B cell (primary cell): ENCODE results near the gene CAMK2G. TPM values are rescaled to one million over a fixed set of nuclear protein-coding genes. Genes with fewer than 3 reads are reported as not detected.

Experiments used
- ATAC-seq: fragments of 200-7000 bp; cut with Tn5 transposase; one replicate; pipeline ENCODE4 v1.10.0; 2021; ENCODE audit warnings: low read depth, mild to moderate bottlenecking, moderate number of reproducible peaks, moderate library complexity
- CTCF ChIA-PET: fragments of 350-600 bp; sonication (Branson Sonifier 250); formaldehyde crosslinking; loops from one replicate; lab custom pipeline; 2021; ENCODE audit warnings: antibody characterized with exemption, inconsistent platforms; lab: Charles Lee
- POLR2A ChIA-PET: fragments of 350-600 bp; sonication (Branson Sonifier 250); formaldehyde crosslinking; loops from one replicate; lab custom pipeline; 2021; ENCODE audit warnings: antibody characterized with exemption; lab: Charles Lee
- DNase-seq: peaks from one replicate; pipeline ENCODE4 v3.0.0; 2013
- H2AFZ ChIP-seq: 2 replicates; pipeline ENCODE4 v1.6.1; 2012; ENCODE audit warnings: mild to moderate bottlenecking, low read depth, low read length; ENCODE audit not compliant: insufficient read depth, poor library complexity, severe bottlenecking
- H3K27ac ChIP-seq, 2 donors: 1 replicate in 1 of 2; 2 replicates in 1 of 2; pipeline ENCODE4 v1.5.1; 2012 to 2013; ENCODE audit warnings: low read length in 2 of 2, mild to moderate bottlenecking in 2 of 2, moderate library complexity in 1 of 2
- H3K27me3 ChIP-seq, 4 experiments: fragments of 200-600 bp in 1 of 4; sonication (generic) in 1 of 4; replicated peaks in 1 of 4; 1 replicate in 2 of 4; 2 replicates in 2 of 4; pipeline versions ENCODE4 v1.6.1 to v1.7.0; 2013 to 2016; ENCODE audit warnings: low read length in 3 of 4, mild to moderate bottlenecking in 2 of 4, mixed read lengths in 1 of 4, moderate library complexity in 1 of 4; ENCODE audit not compliant: insufficient read depth in 4 of 4, control insufficient read depth in 3 of 4; ENCODE audit errors: control extremely low read depth in 1 of 4
- H3K36me3 ChIP-seq, 2 experiments: replicated peaks in 1 of 2; 1 replicate in 1 of 2; 2 replicates in 1 of 2; pipeline versions ENCODE4 v1.6.1 to v1.7.1; 2013; ENCODE audit warnings: low read length in 1 of 2; ENCODE audit not compliant: insufficient read depth in 2 of 2, control insufficient read depth in 1 of 2; ENCODE audit errors: control extremely low read depth in 1 of 2, extremely low read depth in 1 of 2
- H3K4me1 ChIP-seq, 2 donors: fragments of 200-600 bp in 1 of 2; sonication (generic) in 1 of 2; 1 replicate in 1 of 2; 2 replicates in 1 of 2; pipeline versions ENCODE4 v1.5.1 to v1.6.1; 2013 to 2017; ENCODE audit warnings: low read length in 2 of 2; ENCODE audit not compliant: control insufficient read depth in 2 of 2, insufficient read depth in 2 of 2
- H3K4me2 ChIP-seq: replicated peaks from 2 replicates; pipeline ENCODE3; 2012; ENCODE audit warnings: mild to moderate bottlenecking, low read depth, low read length; ENCODE audit not compliant: poor library complexity, severe bottlenecking
- H3K4me3 ChIP-seq, 5 experiments: fragments of 200-600 bp in 1 of 5; sonication (generic) in 1 of 5; 1 replicate in 3 of 5; 2 replicates in 2 of 5; pipeline versions ENCODE4 v1.5.1 to v1.7.0; 2011 to 2016; ENCODE audit warnings: low read length in 4 of 5, mild to moderate bottlenecking in 4 of 5, low read depth in 2 of 5, control low read depth in 1 of 5, moderate library complexity in 1 of 5; ENCODE audit not compliant: insufficient read depth in 1 of 5; ENCODE audit errors: control extremely low read depth in 1 of 5, extremely low read depth in 1 of 5
- H3K79me2 ChIP-seq: fragments of 200-600 bp; sonication (generic); one replicate; pipeline ENCODE4 v1.6.0; 2016; ENCODE audit warnings: low read length; ENCODE audit not compliant: control insufficient read depth, insufficient read depth
- H3K9ac ChIP-seq: fragments of 200-600 bp; sonication (generic); 2 replicates; pipeline ENCODE4 v1.6.1; 2017; ENCODE audit warnings: mild to moderate bottlenecking, low read length, moderate library complexity
- H3K9me3 ChIP-seq, 3 donors: one replicate each; pipeline versions ENCODE4 v1.6.1 to v1.7.1; 2013; ENCODE audit warnings: low read length in 2 of 3; ENCODE audit not compliant: control insufficient read depth in 2 of 3, insufficient read depth in 1 of 3; ENCODE audit errors: control extremely low read depth in 1 of 3
- H4K20me1 ChIP-seq: 2 replicates; pipeline ENCODE4 v1.6.0; 2012; ENCODE audit warnings: mild to moderate bottlenecking, low read length; ENCODE audit not compliant: insufficient read depth, control insufficient read depth, poor library complexity, severe bottlenecking
- H3K27ac Mint-ChIP-seq: one replicate; pipeline ENCODE4 v1.8.0; 2021; ENCODE audit warnings: mixed read lengths
- H3K27me3 Mint-ChIP-seq: one replicate; pipeline ENCODE4 v1.8.0; 2021; ENCODE audit warnings: mixed read lengths
- H3K4me1 Mint-ChIP-seq: one replicate; pipeline ENCODE4 v1.8.0; 2021; ENCODE audit warnings: mixed read lengths
- H3K4me3 Mint-ChIP-seq: one replicate; pipeline ENCODE4 v1.8.0; 2021; ENCODE audit warnings: mixed read lengths
- H3K9me3 Mint-ChIP-seq: one replicate; pipeline ENCODE4 v1.8.0; 2022; ENCODE audit warnings: mixed read lengths; ENCODE audit not compliant: insufficient read depth
- EZH2 ChIP-seq: IDR thresholded peaks from 2 replicates; pipeline ENCODE4 v1.6.1; 2012; ENCODE audit warnings: borderline replicate concordance, low read depth, mild to moderate bottlenecking, moderate library complexity, low read length; ENCODE audit not compliant: insufficient read depth, poor library complexity, severe bottlenecking
- WGBS: methylation state at CpG from one replicate; pipeline ENCODE4 v1.1.5; 2013; ENCODE audit warnings: missing lambda C conversion rate; ENCODE audit not compliant: insufficient coverage; 5-methylcytosine and 5-hydroxymethylcytosine counted together
- intact Hi-C: fragments of 100-400 bp; cut with micrococcal nuclease; formaldehyde crosslinking; loops from one replicate; pipeline ENCODE4 v1.10.0; 2022
- polyA plus RNA-seq: library from polyadenylated mRNA; depleted of rRNA; stranded (reverse); fragments of >200 nt; gene quantifications from 2 replicates; pipeline ENCODE4 v1.2.3, GENCODE V29; 2012
- total RNA-seq, 2 donors: library from RNA; stranded (reverse); fragments of 120-200 nt in 1 of 2; gene quantifications; 1 replicate in 1 of 2; 2 replicates in 1 of 2; pipeline versions ENCODE4 v1.2.3 to v1.2.4, GENCODE V29; 2013 to 2022
- TF ChIP-seq, protein P1 (sequence below): fragments of 200-600 bp; IDR thresholded peaks from one replicate; pipeline ENCODE4 v1.8.0; 2022; ENCODE audit warnings: antibody characterized with exemption, mild to moderate bottlenecking

CAMK2G gene
- total and polyA plus RNA-seq, 2 donors (not counting 1 experiment from before 2014, with no cell fraction given), result 42.7 to 48.7 TPM

DNA sequence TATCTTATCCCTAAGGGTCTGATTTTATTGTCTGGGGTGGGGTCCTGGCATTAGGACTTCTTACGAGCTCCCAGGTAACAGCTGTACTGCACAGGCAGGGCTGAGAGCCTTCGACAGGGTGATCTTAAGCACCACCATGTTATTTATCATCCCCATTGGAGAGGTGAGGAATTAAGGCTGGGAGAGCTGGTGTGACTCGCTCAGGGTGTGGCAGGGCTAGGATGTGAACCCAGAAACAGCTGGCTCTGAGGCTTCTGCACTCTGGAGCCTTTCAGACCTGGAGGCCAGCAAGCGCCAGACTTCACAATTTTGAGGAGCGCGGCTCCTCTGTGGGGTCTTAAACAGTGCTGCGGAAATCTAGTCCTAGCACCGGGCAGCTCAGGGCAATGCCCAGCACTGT is 35.5 kb downstream of the CAMK2G start:
- intact Hi-C loops, result no loop called here
- Histone ChIP-seq H2AFZ (no peak overlapping the region), H4K20me1 (no peaks in the 10 kb centered on the region), H3K27me3 (no peaks in the 10 kb centered on the region), H3K4me2 (no peak overlapping the region), H3K9ac (no peak overlapping the region), H3K36me3 (peaks cover 20 to 56% of the 10 kb centered on the region in 2 experiments), H3K79me2 (no peaks in the 10 kb centered on the region), H3K27ac (no peak overlapping the region), H3K4me3 (no peak overlapping the region), H3K9me3 (no peaks in the 10 kb centered on the region), H3K4me1 (no peaks in the 10 kb centered on the region)
- POLR2A ChIA-PET, result no interaction called here
- 98% methylated on average over 6 of the region's 8 CpGs for whole genome bisulfite sequencing
- ATAC-seq, result no peak
- Mint-ChIP-seq H3K4me1 (no peaks in the 10 kb centered on the region), H3K27me3 (no peaks in the 10 kb centered on the region), H3K4me3 (no peak overlapping the region), H3K9me3 (no peaks in the 10 kb centered on the region), H3K27ac (no peak overlapping the region)
- CTCF ChIA-PET, result interaction anchor here (1.3 kb wide), 1 partner anchor 102 kb away, joined by 3 read pairs; no protein-coding TSS in a partner anchor
- no peak for TF ChIP-seq EZH2
- TF ChIP-seq, protein P1, sequence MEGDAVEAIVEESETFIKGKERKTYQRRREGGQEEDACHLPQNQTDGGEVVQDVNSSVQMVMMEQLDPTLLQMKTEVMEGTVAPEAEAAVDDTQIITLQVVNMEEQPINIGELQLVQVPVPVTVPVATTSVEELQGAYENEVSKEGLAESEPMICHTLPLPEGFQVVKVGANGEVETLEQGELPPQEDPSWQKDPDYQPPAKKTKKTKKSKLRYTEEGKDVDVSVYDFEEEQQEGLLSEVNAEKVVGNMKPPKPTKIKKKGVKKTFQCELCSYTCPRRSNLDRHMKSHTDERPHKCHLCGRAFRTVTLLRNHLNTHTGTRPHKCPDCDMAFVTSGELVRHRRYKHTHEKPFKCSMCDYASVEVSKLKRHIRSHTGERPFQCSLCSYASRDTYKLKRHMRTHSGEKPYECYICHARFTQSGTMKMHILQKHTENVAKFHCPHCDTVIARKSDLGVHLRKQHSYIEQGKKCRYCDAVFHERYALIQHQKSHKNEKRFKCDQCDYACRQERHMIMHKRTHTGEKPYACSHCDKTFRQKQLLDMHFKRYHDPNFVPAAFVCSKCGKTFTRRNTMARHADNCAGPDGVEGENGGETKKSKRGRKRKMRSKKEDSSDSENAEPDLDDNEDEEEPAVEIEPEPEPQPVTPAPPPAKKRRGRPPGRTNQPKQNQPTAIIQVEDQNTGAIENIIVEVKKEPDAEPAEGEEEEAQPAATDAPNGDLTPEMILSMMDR, result no peak
- DNase-seq, result no peak

DNA sequence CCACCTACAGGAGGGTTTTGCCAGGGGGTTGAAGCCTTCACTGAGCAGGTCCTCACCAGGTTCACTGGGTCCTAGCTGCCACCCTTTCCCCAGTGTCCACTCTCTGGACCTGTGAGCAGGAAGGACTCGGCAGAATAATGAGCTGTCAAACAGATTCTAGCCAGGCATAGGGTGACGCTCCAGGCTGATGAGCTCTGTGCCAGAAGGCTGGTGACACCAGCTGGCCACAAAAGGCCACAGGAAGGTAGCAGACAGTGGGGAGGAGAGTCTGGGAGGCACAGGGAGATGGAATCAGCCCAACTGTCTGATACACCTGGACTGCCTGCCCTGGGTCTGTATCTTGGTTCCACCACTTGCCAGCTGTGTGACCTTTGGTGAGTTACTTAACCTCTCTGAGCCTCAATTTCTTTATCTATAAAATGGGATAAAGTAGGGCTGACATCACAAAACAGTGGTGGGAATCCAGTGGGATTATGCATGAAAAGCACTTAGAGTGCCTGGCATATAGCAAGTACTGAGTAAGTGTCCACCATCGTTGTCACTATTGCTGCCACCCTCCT is 36.3 kb downstream of the CAMK2G start:
- ChIA-PET CTCF (interaction anchor here (0.7 to 1.3 kb wide), 3 partner anchors 10 to 103 kb away, joined by 3 to 4 read pairs (median 3); no protein-coding TSS in a partner anchor), POLR2A (no interaction called here)
- Histone ChIP-seq H3K4me2 (no peak overlapping the region), H3K79me2 (no peaks in the 10 kb centered on the region), H3K4me3 (no peak overlapping the region), H3K27me3 (no peaks in the 10 kb centered on the region), H3K27ac (no peak overlapping the region), H3K9ac (no peak overlapping the region), H2AFZ (no peak overlapping the region), H3K4me1 (no peaks in the 10 kb centered on the region), H3K9me3 (no peaks in the 10 kb centered on the region), H3K36me3 (peaks cover 20 to 49% of the 10 kb centered on the region in 2 experiments), H4K20me1 (no peaks in the 10 kb centered on the region)
- TF ChIP-seq, protein P1, result no peak
- no peak for TF ChIP-seq EZH2
- Mint-ChIP-seq H3K4me1 (no peaks in the 10 kb centered on the region), H3K4me3 (no peak overlapping the region), H3K27ac (no peak overlapping the region), H3K27me3 (no peaks in the 10 kb centered on the region), H3K9me3 (no peaks in the 10 kb centered on the region)
- ATAC-seq, result no peak
- 93% methylated on average over 3 of the region's 3 CpGs for WGBS
- intact Hi-C loops, result no loop called here
- DNase-seq, result no peak
